ENCODE measurements around the gene ZFPM1.

DNA sequence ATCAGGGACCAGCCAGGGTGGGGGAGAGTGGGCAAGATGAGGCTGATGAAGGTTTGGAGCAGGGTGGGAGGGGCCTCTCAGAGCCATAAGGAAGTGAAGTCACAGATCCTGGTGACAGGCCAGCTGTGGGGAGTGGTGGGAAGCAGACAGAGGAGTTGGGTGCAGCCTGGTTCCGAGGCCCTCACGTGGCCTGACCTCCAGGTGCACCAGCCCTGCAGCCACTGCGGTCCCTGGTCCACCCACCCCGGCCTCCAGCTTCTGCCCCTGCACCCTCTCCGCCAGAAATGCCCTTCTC lies 3.9 kb upstream of the ZFPM1 start:
- TF ChIP-seq, protein P1, sequence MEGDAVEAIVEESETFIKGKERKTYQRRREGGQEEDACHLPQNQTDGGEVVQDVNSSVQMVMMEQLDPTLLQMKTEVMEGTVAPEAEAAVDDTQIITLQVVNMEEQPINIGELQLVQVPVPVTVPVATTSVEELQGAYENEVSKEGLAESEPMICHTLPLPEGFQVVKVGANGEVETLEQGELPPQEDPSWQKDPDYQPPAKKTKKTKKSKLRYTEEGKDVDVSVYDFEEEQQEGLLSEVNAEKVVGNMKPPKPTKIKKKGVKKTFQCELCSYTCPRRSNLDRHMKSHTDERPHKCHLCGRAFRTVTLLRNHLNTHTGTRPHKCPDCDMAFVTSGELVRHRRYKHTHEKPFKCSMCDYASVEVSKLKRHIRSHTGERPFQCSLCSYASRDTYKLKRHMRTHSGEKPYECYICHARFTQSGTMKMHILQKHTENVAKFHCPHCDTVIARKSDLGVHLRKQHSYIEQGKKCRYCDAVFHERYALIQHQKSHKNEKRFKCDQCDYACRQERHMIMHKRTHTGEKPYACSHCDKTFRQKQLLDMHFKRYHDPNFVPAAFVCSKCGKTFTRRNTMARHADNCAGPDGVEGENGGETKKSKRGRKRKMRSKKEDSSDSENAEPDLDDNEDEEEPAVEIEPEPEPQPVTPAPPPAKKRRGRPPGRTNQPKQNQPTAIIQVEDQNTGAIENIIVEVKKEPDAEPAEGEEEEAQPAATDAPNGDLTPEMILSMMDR (IDR thresholded peaks at IDR 0.05) = no peak
- TF ChIP-seq POLR2A (IDR thresholded peaks at IDR 0.05) = no peak

Measured in body of pancreas (tissue), 4 donors.